GM23338 (cell line): ENCODE results near the gene PIK3C2A. TPM values are rescaled to one million over a fixed set of nuclear protein-coding genes. Genes with fewer than 3 reads are reported as not detected.

Experiments
- ATAC-seq: fragments of 200-7000 bp; cut with Tn5 transposase; 3 replicates; pipeline ENCODE4 v1.9.1; 2020
- DNase-seq: peaks from one replicate; pipeline ENCODE4 v3.0.0-alpha.2; 2015; ENCODE audit warnings: low spot score
- H2AFZ ChIP-seq: fragments of 200-600 bp; sonication (generic); 2 replicates; pipeline ENCODE4 v1.8.0; 2016; ENCODE audit warnings: antibody characterized with exemption, mild to moderate bottlenecking, moderate library complexity
- H3F3A ChIP-seq: fragments of 200-600 bp; sonication (generic); replicated peaks from 2 replicates; pipeline ENCODE4 v1.8.0; 2017; ENCODE audit warnings: antibody characterized with exemption, mixed run types, low read depth
- H3K27ac ChIP-seq: fragments of 200-600 bp; sonication (generic); 2 replicates; pipeline ENCODE4 v1.6.1; 2016; ENCODE audit warnings: low read depth
- H3K27me3 ChIP-seq: fragments of 200-600 bp; sonication (generic); 2 replicates; pipeline ENCODE4 v1.8.0; 2016; ENCODE audit warnings: mild to moderate bottlenecking, mixed run types, moderate library complexity; ENCODE audit not compliant: insufficient read depth
- H3K36me3 ChIP-seq: fragments of 200-600 bp; sonication (generic); 2 replicates; pipeline ENCODE4 v1.8.0; 2016; ENCODE audit warnings: mild to moderate bottlenecking; ENCODE audit not compliant: insufficient read depth
- H3K4me1 ChIP-seq: fragments of 200-600 bp; sonication (generic); 2 replicates; pipeline ENCODE4 v1.8.0; 2016; ENCODE audit warnings: mild to moderate bottlenecking, moderate library complexity; ENCODE audit not compliant: insufficient read depth
- H3K4me2 ChIP-seq: fragments of 200-600 bp; sonication (generic); 2 replicates; pipeline ENCODE4 v1.7.1; 2017; ENCODE audit warnings: mixed run types
- H3K4me3 ChIP-seq: fragments of 200-600 bp; sonication (generic); 2 replicates; pipeline ENCODE4 v1.6.1; 2016; ENCODE audit warnings: mixed run types
- H3K79me2 ChIP-seq: fragments of 200-600 bp; sonication (generic); replicated peaks from 2 replicates; pipeline ENCODE4 v1.8.0; 2017; ENCODE audit warnings: mild to moderate bottlenecking; ENCODE audit not compliant: insufficient read depth
- H3K9me2 ChIP-seq: fragments of 200-600 bp; sonication (generic); 2 replicates; pipeline ENCODE4 v1.8.0; 2017; ENCODE audit not compliant: insufficient read depth
- H4K20me1 ChIP-seq: fragments of 200-600 bp; sonication (generic); replicated peaks from 2 replicates; pipeline ENCODE4 v1.8.0; 2017; ENCODE audit warnings: mild to moderate bottlenecking; ENCODE audit not compliant: insufficient read depth
- H3K27ac Mint-ChIP-seq: 2 replicates; pipeline ENCODE4 v1.8.0; 2020; ENCODE audit warnings: inconsistent platforms, mild to moderate bottlenecking, moderate library complexity, mixed read lengths
- H3K27me3 Mint-ChIP-seq: 3 replicates; pipeline ENCODE4 v1.8.0; 2022; ENCODE audit warnings: low read depth, mild to moderate bottlenecking, moderate library complexity, mixed read lengths, inconsistent platforms; ENCODE audit not compliant: insufficient read depth, poor library complexity
- H3K36me3 Mint-ChIP-seq: 3 replicates; pipeline ENCODE4 v1.8.0; 2021; ENCODE audit warnings: low read depth, mild to moderate bottlenecking, inconsistent platforms, moderate library complexity, mixed read lengths
- H3K4me1 Mint-ChIP-seq: 3 replicates; pipeline ENCODE4 v1.8.0; 2020; ENCODE audit warnings: mild to moderate bottlenecking, inconsistent platforms, mixed read lengths
- H3K4me3 Mint-ChIP-seq: 3 replicates; pipeline ENCODE4 v1.8.0; 2021; ENCODE audit warnings: moderate library complexity, mild to moderate bottlenecking, inconsistent platforms, mixed read lengths
- H3K9me3 Mint-ChIP-seq: 3 replicates; pipeline ENCODE4 v1.8.0; 2020; ENCODE audit warnings: moderate library complexity, mild to moderate bottlenecking, inconsistent platforms, mixed read lengths
- CREB1 ChIP-seq: fragments of 250-450 bp; sonication (Bioruptor Pico); IDR thresholded peaks from 2 replicates; pipeline ENCODE4 v1.5.0; 2020; ENCODE audit warnings: low read depth, mild to moderate bottlenecking, moderate library complexity
- ETS1 ChIP-seq: IDR thresholded peaks from 2 replicates; pipeline ENCODE4 v1.6.1; 2016; ENCODE audit warnings: antibody characterized with exemption
- EZH2phosphoT487 ChIP-seq: fragments of 200-600 bp; sonication (generic); IDR thresholded peaks from one replicate; pipeline ENCODE4 v1.8.1; 2018; ENCODE audit warnings: antibody characterized with exemption; ENCODE audit not compliant: unreplicated experiment
- NANOG ChIP-seq: IDR thresholded peaks from 2 replicates; pipeline ENCODE4 v1.6.1; 2016; ENCODE audit warnings: antibody characterized with exemption, borderline replicate concordance
- POLR2AphosphoS5 ChIP-seq: IDR thresholded peaks from 2 replicates; pipeline ENCODE4 v1.6.1; 2016; ENCODE audit warnings: antibody characterized with exemption, low read depth
- ZNF114 ChIP-seq: fragments of 250-450 bp; sonication (Bioruptor Pico); IDR thresholded peaks from 2 replicates; pipeline ENCODE4 v1.5.0; 2020; ENCODE audit warnings: mild to moderate bottlenecking, moderate library complexity
- ZNF331 ChIP-seq: fragments of 250-450 bp; sonication (Bioruptor Pico); IDR thresholded peaks from 2 replicates; pipeline ENCODE4 v1.5.0; 2020; ENCODE audit warnings: low read depth, mild to moderate bottlenecking, moderate library complexity
- ZNF462 ChIP-seq: fragments of 250-450 bp; sonication (Bioruptor Pico); IDR thresholded peaks from 2 replicates; pipeline ENCODE4 v1.5.0; 2020; ENCODE audit warnings: mild to moderate bottlenecking, moderate library complexity
- polyA plus RNA-seq: library from polyadenylated mRNA; unstranded; fragments of >200 nt; fragmentation: Nextera tagmentation; extraction: Ambion mirVana; gene quantifications from 2 replicates; pipeline ENCODE4 v1.2.1, GENCODE V29; 2016
- total RNA-seq: library from RNA; depleted of rRNA; stranded (reverse); fragments of >200 nt; shearing (Covaris generic); gene quantifications from 2 replicates; pipeline ENCODE4 v1.2.3, GENCODE V29; 2014

PIK3C2A gene
- total and polyA plus RNA-seq, 2 experiments from 2014 or later, result 45.8 to 123 TPM

GRCh38 chr11:17218403-17218802 lies 10.6 kb upstream of the PIK3C2A start:
- no peak for ATAC-seq

More at GRCh38 chr11:17218403-17218802, 10.6 kb upstream of the PIK3C2A start:
- Histone ChIP-seq H3K4me1 (peaks cover 7% of the 10 kb centered on the region; the same call in 1 of the 2 replicates), H3F3A (no peaks in the 10 kb centered on the region), H2AFZ (no peak overlapping the region), H3K4me3 (no peak overlapping the region), H3K4me2 (no peak overlapping the region), H3K79me2 (no peaks in the 10 kb centered on the region), H3K9me2 (no peaks in the 10 kb centered on the region), H4K20me1 (no peaks in the 10 kb centered on the region), H3K27me3 (no peaks in the 10 kb centered on the region), H3K27ac (no peak overlapping the region), H3K36me3 (0 out of 2 replicates have a peak, but pooled peaks cover 9% of the 10 kb centered on the region)
- Mint-ChIP-seq H3K4me1 (peaks cover 9% of the 10 kb centered on the region; the same call in 2 of the 3 replicates), H3K36me3 (peaks cover 17% of the 10 kb centered on the region), H3K9me3 (peaks cover 10% of the 10 kb centered on the region), H3K27me3 (no peaks in the 10 kb centered on the region), H3K27ac (no peak overlapping the region), H3K4me3 (no peak overlapping the region)
- DNase-seq, result no peak
- TF ChIP-seq EZH2phosphoT487, result no peak
- no peak for TF ChIP-seq CREB1 (CRISPR knock-in tag)
- TF ChIP-seq ZNF114, result no peak
- no peak for TF ChIP-seq ZNF331
- no peak for TF ChIP-seq NANOG
- no peak for TF ChIP-seq POLR2AphosphoS5
- TF ChIP-seq ZNF462, result no peak
- TF ChIP-seq ETS1, result no peak
